HEK293 (cell line): ENCODE data around the gene METTL23.
A peak's percentile ranks its signal among the peaks of the same experiment; 100 is the strongest.
"Not testable (repeated sequence)": the region's sequence is repeated elsewhere in the genome, so short reads cannot be mapped to it uniquely, and the experiment has no call there.

ENCODE experiments used
- CTCF ChIA-PET: fragments of 350-600 bp; formaldehyde crosslinking; extraction: SDS; loops from one replicate; lab custom pipeline; 2021; ENCODE audit warnings: antibody characterized with exemption; lab: Yijun Ruan, JAX
- POLR2A ChIA-PET: fragments of 300-600 bp; formaldehyde crosslinking; extraction: SDS; loops from one replicate; lab custom pipeline; 2020; ENCODE audit warnings: antibody characterized with exemption, inconsistent platforms; lab: Yijun Ruan, JAX
- H3K27ac ChIP-seq: fragments of 200-500 bp; sonication (Bioruptor generic); 2 replicates; pipeline ENCODE4 v1.5.1; 2014; ENCODE audit warnings: low read depth, low read length, control low read depth, inconsistent platforms; ENCODE audit errors: extremely low read depth
- H3K36me3 ChIP-seq, 2 experiments: fragments of 200-500 bp in 1 of 2; sonication (Bioruptor generic) in 1 of 2; 1 replicate in 1 of 2; 2 replicates in 1 of 2; pipeline ENCODE4 v1.5.1; 2014 to 2017; ENCODE audit warnings: inconsistent platforms in 2 of 2, low read length in 2 of 2; ENCODE audit not compliant: control insufficient read depth in 2 of 2, insufficient read depth in 1 of 2
- H3K4me1 ChIP-seq: fragments of 200-500 bp; sonication (Bioruptor generic); 2 replicates; pipeline ENCODE4 v1.5.1; 2014; ENCODE audit warnings: mild to moderate bottlenecking, low read length, inconsistent platforms; ENCODE audit not compliant: control insufficient read depth, insufficient read depth
- H3K4me3 ChIP-seq: 2 replicates; pipeline ENCODE4 v1.5.1; 2011; ENCODE audit warnings: low read depth, mild to moderate bottlenecking, control low read depth, low read length, moderate library complexity
- H3K9me3 ChIP-seq: fragments of 200-500 bp; sonication (Bioruptor generic); 2 replicates; pipeline ENCODE4 v1.5.1; 2014; ENCODE audit warnings: low read depth, low read length, inconsistent platforms; ENCODE audit not compliant: control insufficient read depth, insufficient read depth
- GLI4 ChIP-seq: fragments of 450-650 bp; formaldehyde crosslinking; IDR thresholded peaks from 2 replicates; pipeline ENCODE4 v1.5.1; 2016; ENCODE audit warnings: missing biosample characterization, missing genetic modification characterization
- RBAK ChIP-seq: fragments of 450-650 bp; formaldehyde crosslinking; IDR thresholded peaks from 2 replicates; pipeline ENCODE4 v1.5.1; 2016; ENCODE audit warnings: missing biosample characterization, missing genetic modification characterization
- SP3 ChIP-seq: fragments of 450-650 bp; formaldehyde crosslinking; IDR thresholded peaks from 2 replicates; pipeline ENCODE4 v1.5.1; 2016; ENCODE audit warnings: missing biosample characterization, missing genetic modification characterization
- ZBTB17 ChIP-seq: fragments of 450-650 bp; formaldehyde crosslinking; IDR thresholded peaks from 2 replicates; pipeline ENCODE4 v1.5.1; 2016; ENCODE audit warnings: missing biosample characterization, missing genetic modification characterization
- ZNF10 ChIP-seq: fragments of 450-650 bp; formaldehyde crosslinking; IDR thresholded peaks from 2 replicates; pipeline ENCODE4 v1.5.1; 2017; ENCODE audit warnings: missing biosample characterization, missing genetic modification characterization
- ZNF121 ChIP-seq: fragments of 450-650 bp; formaldehyde crosslinking; IDR thresholded peaks from 2 replicates; pipeline ENCODE4 v1.5.1; 2016; ENCODE audit warnings: missing biosample characterization, missing genetic modification characterization
- ZNF184 ChIP-seq: fragments of 450-650 bp; IDR thresholded peaks from 2 replicates; pipeline ENCODE4 v1.5.1; 2018; ENCODE audit warnings: missing biosample characterization, mild to moderate bottlenecking, missing genetic modification characterization
- ZNF274 ChIP-seq, 2 experiments: fragments of 200-500 bp in 1 of 2; fragments of 450-650 bp in 1 of 2; sonication (Bioruptor generic) in 1 of 2; formaldehyde crosslinking in 1 of 2; IDR thresholded peaks; 2 replicates each; pipeline versions ENCODE4 v1.5.1 to v1.6.1; 2014 to 2016; ENCODE audit warnings: borderline replicate concordance in 1 of 2, inconsistent platforms in 1 of 2, low read length in 1 of 2, missing biosample characterization in 1 of 2, missing genetic modification characterization in 1 of 2
- ZNF335 ChIP-seq: fragments of 450-650 bp; formaldehyde crosslinking; conservative IDR thresholded peaks from 2 replicates; pipeline ENCODE4 v1.5.1; 2016; ENCODE audit warnings: missing biosample characterization, missing genetic modification characterization
- ZNF362 ChIP-seq: fragments of 450-650 bp; formaldehyde crosslinking; IDR thresholded peaks from 2 replicates; pipeline ENCODE4 v1.5.1; 2016; ENCODE audit warnings: missing biosample characterization, missing genetic modification characterization
- ZNF433 ChIP-seq: fragments of 450-650 bp; formaldehyde crosslinking; IDR thresholded peaks from 2 replicates; pipeline ENCODE4 v1.5.1; 2016; ENCODE audit warnings: missing biosample characterization, missing genetic modification characterization, low read depth
- ZNF585B ChIP-seq: fragments of 450-650 bp; formaldehyde crosslinking; IDR thresholded peaks from 2 replicates; pipeline ENCODE4 v1.5.1; 2016; ENCODE audit warnings: missing biosample characterization, missing genetic modification characterization
- ZNF792 ChIP-seq: fragments of 450-650 bp; formaldehyde crosslinking; IDR thresholded peaks from 2 replicates; pipeline ENCODE4 v1.5.1; 2016; ENCODE audit warnings: missing biosample characterization, missing genetic modification characterization
- TF ChIP-seq, protein P1 (sequence below): fragments of 450-650 bp; formaldehyde crosslinking; IDR thresholded peaks from 2 replicates; pipeline ENCODE4 v1.5.1; 2017; ENCODE audit warnings: missing biosample characterization, missing genetic modification characterization
- TF ChIP-seq, protein P2 (sequence below): fragments of 450-650 bp; formaldehyde crosslinking; IDR thresholded peaks from 2 replicates; pipeline ENCODE4 v1.5.1; 2016; ENCODE audit warnings: missing biosample characterization, missing genetic modification characterization

METTL23 gene

DNA sequence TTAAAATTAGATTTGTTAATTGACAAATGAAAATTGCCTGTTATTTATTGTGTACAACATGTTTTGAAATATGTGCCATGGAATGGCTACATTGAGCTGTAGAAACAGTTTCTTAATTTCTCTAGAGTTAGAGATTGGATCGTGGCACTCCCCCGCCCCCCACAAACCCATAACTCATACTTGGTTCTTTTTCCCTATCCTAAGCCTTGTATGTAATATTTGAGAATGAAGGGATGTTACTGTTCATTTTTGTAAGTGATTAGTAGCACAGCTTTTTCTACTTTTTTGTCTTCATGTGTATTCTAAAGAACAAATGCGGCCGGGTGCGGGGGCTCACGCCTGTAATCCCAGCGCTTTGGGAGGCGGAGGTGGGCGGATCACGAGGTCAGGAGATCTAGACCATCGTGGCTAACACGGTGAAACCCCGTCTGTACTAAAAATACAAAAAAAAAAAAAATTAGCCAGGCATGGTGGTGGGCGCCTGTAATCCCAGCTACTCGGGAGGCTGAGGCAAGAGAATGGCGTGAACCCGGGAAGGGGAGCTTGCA lies 13.0 kb downstream of the METTL23 start:
- not testable (repeated sequence) for H3K9me3 ChIP-seq, H3K27ac ChIP-seq, H3K4me1 ChIP-seq
- POLR2A ChIA-PET: interaction anchor here (0.6 kb wide), 2 partner anchors 12 to 687 kb away, joined by 3 to 5 read pairs; no protein-coding TSS in a partner anchor
- H3K4me3 ChIP-seq: 0 out of 2 replicates have a peak overlapping the region, but pooled peaks have one; percentile 81
- H3K36me3 ChIP-seq: peaks cover 34 to 48% of the 10 kb centered on the region in 2 experiments
- CTCF ChIA-PET: interaction anchor here (0.5 to 1.4 kb wide), 6 partner anchors 13 to 45 kb away, joined by 3 to 5 read pairs (median 4); no protein-coding TSS in a partner anchor
- peak; percentile 37 for TF ChIP-seq ZNF335 (tag by site-specific recombination)

GRCh38 chr17:76740329-76741118 lies 13.9 kb downstream of the METTL23 start:
- Histone ChIP-seq H3K4me3 (no peak overlapping the region), H3K36me3 (peaks cover 32 to 48% of the 10 kb centered on the region in 2 experiments), H3K4me1 (peaks cover 9% of the 10 kb centered on the region; the same call in 1 of the 2 replicates), H3K27ac (no peak overlapping the region), H3K9me3 (no peaks in the 10 kb centered on the region)
- ChIA-PET CTCF (interaction anchor here (0.6 to 1.4 kb wide), 3 partner anchors 10 to 32 kb away, joined by 3 to 4 read pairs (median 3); no protein-coding TSS in a partner anchor), POLR2A (interaction anchor here (1.4 kb wide), 1 partner anchor 8 kb away, joined by 3 read pairs; no protein-coding TSS in a partner anchor)
- TF ChIP-seq SP3 (tag by site-specific recombination): no peak
- TF ChIP-seq ZNF792: no peak
- TF ChIP-seq ZNF121 (tag by site-specific recombination): no peak
- TF ChIP-seq RBAK: no peak
- 0 out of 2 replicates have a peak, but pooled peaks have one; percentile 35 for TF ChIP-seq ZBTB17 (tag by site-specific recombination)
- TF ChIP-seq ZNF274 (IDR thresholded peaks at IDR 0.05; ENCODE audit: low read length): no peak
- no peak for TF ChIP-seq ZNF274 (tag by site-specific recombination; IDR thresholded peaks at IDR 0.05; ENCODE audit: borderline replicate concordance)
- TF ChIP-seq, protein P1, sequence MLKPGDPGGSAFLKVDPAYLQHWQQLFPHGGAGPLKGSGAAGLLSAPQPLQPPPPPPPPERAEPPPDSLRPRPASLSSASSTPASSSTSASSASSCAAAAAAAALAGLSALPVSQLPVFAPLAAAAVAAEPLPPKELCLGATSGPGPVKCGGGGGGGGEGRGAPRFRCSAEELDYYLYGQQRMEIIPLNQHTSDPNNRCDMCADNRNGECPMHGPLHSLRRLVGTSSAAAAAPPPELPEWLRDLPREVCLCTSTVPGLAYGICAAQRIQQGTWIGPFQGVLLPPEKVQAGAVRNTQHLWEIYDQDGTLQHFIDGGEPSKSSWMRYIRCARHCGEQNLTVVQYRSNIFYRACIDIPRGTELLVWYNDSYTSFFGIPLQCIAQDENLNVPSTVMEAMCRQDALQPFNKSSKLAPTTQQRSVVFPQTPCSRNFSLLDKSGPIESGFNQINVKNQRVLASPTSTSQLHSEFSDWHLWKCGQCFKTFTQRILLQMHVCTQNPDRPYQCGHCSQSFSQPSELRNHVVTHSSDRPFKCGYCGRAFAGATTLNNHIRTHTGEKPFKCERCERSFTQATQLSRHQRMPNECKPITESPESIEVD (tag by site-specific recombination): 0 out of 2 replicates have a peak, but pooled peaks have one; percentile 34
- TF ChIP-seq GLI4: no peak
- TF ChIP-seq ZNF433 (tag by site-specific recombination): no peak
- no peak for TF ChIP-seq ZNF184 (tag by site-specific recombination)
- TF ChIP-seq, protein P2, sequence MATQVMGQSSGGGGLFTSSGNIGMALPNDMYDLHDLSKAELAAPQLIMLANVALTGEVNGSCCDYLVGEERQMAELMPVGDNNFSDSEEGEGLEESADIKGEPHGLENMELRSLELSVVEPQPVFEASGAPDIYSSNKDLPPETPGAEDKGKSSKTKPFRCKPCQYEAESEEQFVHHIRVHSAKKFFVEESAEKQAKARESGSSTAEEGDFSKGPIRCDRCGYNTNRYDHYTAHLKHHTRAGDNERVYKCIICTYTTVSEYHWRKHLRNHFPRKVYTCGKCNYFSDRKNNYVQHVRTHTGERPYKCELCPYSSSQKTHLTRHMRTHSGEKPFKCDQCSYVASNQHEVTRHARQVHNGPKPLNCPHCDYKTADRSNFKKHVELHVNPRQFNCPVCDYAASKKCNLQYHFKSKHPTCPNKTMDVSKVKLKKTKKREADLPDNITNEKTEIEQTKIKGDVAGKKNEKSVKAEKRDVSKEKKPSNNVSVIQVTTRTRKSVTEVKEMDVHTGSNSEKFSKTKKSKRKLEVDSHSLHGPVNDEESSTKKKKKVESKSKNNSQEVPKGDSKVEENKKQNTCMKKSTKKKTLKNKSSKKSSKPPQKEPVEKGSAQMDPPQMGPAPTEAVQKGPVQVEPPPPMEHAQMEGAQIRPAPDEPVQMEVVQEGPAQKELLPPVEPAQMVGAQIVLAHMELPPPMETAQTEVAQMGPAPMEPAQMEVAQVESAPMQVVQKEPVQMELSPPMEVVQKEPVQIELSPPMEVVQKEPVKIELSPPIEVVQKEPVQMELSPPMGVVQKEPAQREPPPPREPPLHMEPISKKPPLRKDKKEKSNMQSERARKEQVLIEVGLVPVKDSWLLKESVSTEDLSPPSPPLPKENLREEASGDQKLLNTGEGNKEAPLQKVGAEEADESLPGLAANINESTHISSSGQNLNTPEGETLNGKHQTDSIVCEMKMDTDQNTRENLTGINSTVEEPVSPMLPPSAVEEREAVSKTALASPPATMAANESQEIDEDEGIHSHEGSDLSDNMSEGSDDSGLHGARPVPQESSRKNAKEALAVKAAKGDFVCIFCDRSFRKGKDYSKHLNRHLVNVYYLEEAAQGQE (tag by site-specific recombination): no peak
- no peak for TF ChIP-seq ZNF585B (tag by site-specific recombination)
- 0 out of 2 replicates have a peak, but pooled peaks have one; percentile 17 for TF ChIP-seq ZNF362 (tag by site-specific recombination)
- no peak for TF ChIP-seq ZNF10
